ENCODE data around the gene CDADC1. TPM values are rescaled to one million over a fixed set of nuclear protein-coding genes. Genes with fewer than 3 reads are reported as not detected.

The CDADC1 gene
- 8.2 TPM for polyA plus RNA-seq (2012; ENCODE audit: insufficient read depth, insufficient read length, low read depth)

- no peaks in the 10 kb centered on the region for H3K36me3 ChIP-seq
- no peaks in the 10 kb centered on the region for H3K9me3 ChIP-seq
- DNase-seq = peak; percentile 98
- no peaks in the 10 kb centered on the region; the same call in 1 of the 2 replicates for H3K4me1 ChIP-seq
- TF ChIP-seq CTCF (IDR thresholded peaks at IDR 0.05; ENCODE audit: low read depth, low read length) = no peak
- H3K4me3 ChIP-seq (ENCODE audit: low read depth, low read length) = peak within 1 kb of the TSS; percentile 98
- H3K27me3 ChIP-seq = peaks cover 3% of the 10 kb centered on the region
Measured at GRCh38 chr13:49247643-49248621, at the start of gene CDADC1. Gene CDADC1 (plus strand): TSS chr13:49247925. CDS start chr13:49248038, 113 bp downstream.

- no peaks in the 10 kb centered on the region; the same call in 1 of the 2 replicates for H3K4me1 ChIP-seq
- no peaks in the 10 kb centered on the region for H3K9me3 ChIP-seq
- no peak for TF ChIP-seq CTCF (IDR thresholded peaks at IDR 0.05; ENCODE audit: low read depth, low read length)
- DNase-seq = no peak
- H3K4me3 ChIP-seq (ENCODE audit: low read depth, low read length) = no peak overlapping the region
- no peaks in the 10 kb centered on the region for H3K27me3 ChIP-seq
- peaks cover 80% of the 10 kb centered on the region for H3K36me3 ChIP-seq
Measured at GRCh38 chr13:49206641-49207040, 41.1 kb upstream of the CDADC1 start.

- H3K36me3 ChIP-seq = peaks cover 60% of the 10 kb centered on the region
- H3K4me3 ChIP-seq (ENCODE audit: low read depth, low read length) = no peak overlapping the region
- H3K4me1 ChIP-seq = no peaks in the 10 kb centered on the region; the same call in 1 of the 2 replicates
- no peaks in the 10 kb centered on the region for H3K9me3 ChIP-seq
- H3K27me3 ChIP-seq = no peaks in the 10 kb centered on the region
- TF ChIP-seq CTCF (IDR thresholded peaks at IDR 0.05; ENCODE audit: low read depth, low read length) = no peak
- DNase-seq = no peak
Measured at GRCh38 chr13:49208619-49209018, 39.1 kb upstream of the CDADC1 start.

GRCh38 chr13:49210114-49210513 is 37.6 kb upstream of the CDADC1 start:
- Histone ChIP-seq H3K4me3 (ENCODE audit: low read depth, low read length) (no peak overlapping the region), H3K9me3 (no peaks in the 10 kb centered on the region), H3K4me1 (no peaks in the 10 kb centered on the region), H3K36me3 (peaks cover 45% of the 10 kb centered on the region), H3K27me3 (no peaks in the 10 kb centered on the region)
- TF ChIP-seq CTCF (IDR thresholded peaks at IDR 0.05; ENCODE audit: low read depth, low read length) = no peak
- DNase-seq = no peak

- Histone ChIP-seq H3K4me3 (ENCODE audit: low read depth, low read length) (no peak overlapping the region), H3K27me3 (no peaks in the 10 kb centered on the region), H3K4me1 (no peaks in the 10 kb centered on the region), H3K36me3 (peaks cover 40% of the 10 kb centered on the region), H3K9me3 (no peaks in the 10 kb centered on the region)
- DNase-seq = no peak
- no peak for TF ChIP-seq CTCF (IDR thresholded peaks at IDR 0.05; ENCODE audit: low read depth, low read length)
Measured at GRCh38 chr13:49210669-49211068, 37.1 kb upstream of the CDADC1 start.

GRCh38 chr13:49213539-49213938 is 34.2 kb upstream of the CDADC1 start:
- Histone ChIP-seq H3K9me3 (no peaks in the 10 kb centered on the region), H3K36me3 (peaks cover 18% of the 10 kb centered on the region), H3K4me1 (no peaks in the 10 kb centered on the region), H3K4me3 (ENCODE audit: low read depth, low read length) (no peak overlapping the region), H3K27me3 (no peaks in the 10 kb centered on the region)
- no peak for TF ChIP-seq CTCF (IDR thresholded peaks at IDR 0.05; ENCODE audit: low read depth, low read length)
- DNase-seq = no peak
